Tibial nerve (tissue), 4 donors: ENCODE data around the gene RPL28. TPM values are rescaled to one million over a fixed set of nuclear protein-coding genes. Genes with fewer than 3 reads are reported as not detected.

ENCODE experiments used
- DNase-seq, 2 donors: peaks; one replicate each; pipeline ENCODE4 v3.0.0-alpha.2; 2019; ENCODE audit warnings: low spot score in 2 of 2
- H3K27ac ChIP-seq, 4 donors: fragments of 200-600 bp; sonication (generic) in 3 of 4; one replicate each; pipeline ENCODE4 v1.5.1; 2017 to 2019; ENCODE audit warnings: mild to moderate bottlenecking in 1 of 4
- H3K27me3 ChIP-seq, 2 donors: fragments of 200-600 bp; sonication (generic) in 1 of 2; one replicate each; pipeline versions ENCODE4 v1.5.1 to v1.6.0; 2017 to 2019
- H3K36me3 ChIP-seq, 3 donors: fragments of 200-600 bp; sonication (generic); one replicate each; pipeline ENCODE4 v1.5.1; 2018 to 2019
- H3K4me1 ChIP-seq, 4 donors: fragments of 200-600 bp; sonication (generic) in 3 of 4; one replicate each; pipeline ENCODE4 v1.5.1; 2017 to 2019
- H3K4me3 ChIP-seq, 4 donors: fragments of 200-600 bp; sonication (generic) in 3 of 4; one replicate each; pipeline ENCODE4 v1.5.1; 2017 to 2019; ENCODE audit warnings: mild to moderate bottlenecking in 1 of 4, moderate library complexity in 1 of 4
- H3K9me3 ChIP-seq, 4 donors: fragments of 200-600 bp; sonication (generic) in 3 of 4; one replicate each; pipeline ENCODE4 v1.5.1; 2017 to 2019
- EP300 ChIP-seq, 2 donors: sonication (generic); formaldehyde crosslinking; IDR thresholded peaks; one replicate each; pipeline ENCODE4 v1.6.1; 2017; ENCODE audit warnings: antibody characterized with exemption in 2 of 2, mild to moderate bottlenecking in 1 of 2
- POLR2A ChIP-seq, 2 donors: fragments of 450-650 bp; IDR thresholded peaks; one replicate each; pipeline ENCODE4 v1.6.1; 2017; ENCODE audit warnings: antibody characterized with exemption in 2 of 2, mild to moderate bottlenecking in 2 of 2, moderate library complexity in 2 of 2
- WGBS, 2 donors: methylation state at CpG; one replicate each; pipeline ENCODE4 v1.1.5; 2018; 5-methylcytosine and 5-hydroxymethylcytosine counted together
- total RNA-seq, 4 donors: library from RNA; depleted of rRNA; stranded (reverse); fragments of >200 nt; gene quantifications; one replicate each; pipeline ENCODE4 v1.1.0, GENCODE V29; 2016
- TF ChIP-seq, protein P1 (sequence below), 5 experiments: fragments of 200-600 bp in 3 of 5; fragments of 450-650 bp in 2 of 5; sonication (generic) in 3 of 5; IDR thresholded peaks; one replicate each; pipeline ENCODE4 v1.5.1; 2016 to 2019; ENCODE audit warnings: antibody characterized with exemption in 5 of 5, mild to moderate bottlenecking in 3 of 5, moderate library complexity in 2 of 5

The RPL28 gene
- total RNA-seq, 4 donors from 2014 or later = 266 to 574 (median 354) TPM

DNA sequence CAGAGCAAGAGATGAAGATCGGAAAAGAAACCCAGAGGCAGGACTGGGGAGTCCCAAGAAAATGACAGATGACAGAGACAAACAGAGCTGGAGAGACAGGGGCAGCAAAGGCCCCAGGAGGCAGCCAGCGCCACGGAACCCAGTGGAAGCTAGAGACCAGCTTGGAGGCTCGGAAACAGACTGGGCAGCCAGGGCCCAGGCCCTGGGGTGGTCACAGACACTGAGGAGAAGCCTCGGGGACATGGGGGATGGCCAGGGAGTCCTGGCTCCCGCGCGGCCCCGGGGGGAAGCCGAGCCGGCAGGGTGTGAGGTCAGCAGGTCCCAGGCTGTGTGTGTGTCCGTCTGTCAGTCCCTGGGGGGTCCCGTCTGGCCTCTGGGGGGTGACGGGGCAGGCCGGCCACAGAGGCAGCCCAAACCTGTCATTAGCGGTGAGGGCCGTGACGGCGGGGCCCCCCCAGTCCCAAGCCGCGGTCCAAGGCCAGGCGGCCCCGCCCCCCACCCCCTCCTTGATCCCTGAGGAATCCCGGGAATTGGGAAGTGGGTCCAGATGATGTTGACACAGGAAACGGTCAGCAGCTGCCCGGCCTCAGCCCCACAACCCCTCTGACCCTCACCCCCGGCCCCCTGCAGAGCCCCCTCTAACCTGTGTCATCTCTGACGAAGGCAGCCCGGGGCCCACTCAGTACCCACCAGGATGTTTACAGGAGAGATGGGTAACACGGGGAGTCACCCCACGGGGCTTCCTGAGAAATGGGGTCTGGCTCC lies 11.6 kb upstream of the RPL28 start:
- peaks cover 7 to 90% of the 10 kb centered on the region in 2 donors for H3K27me3 ChIP-seq
- TF ChIP-seq POLR2A (IDR thresholded peaks at IDR 0.05) = no peak
- no peak for TF ChIP-seq EP300 (IDR thresholded peaks at IDR 0.05)
- TF ChIP-seq, protein P1, sequence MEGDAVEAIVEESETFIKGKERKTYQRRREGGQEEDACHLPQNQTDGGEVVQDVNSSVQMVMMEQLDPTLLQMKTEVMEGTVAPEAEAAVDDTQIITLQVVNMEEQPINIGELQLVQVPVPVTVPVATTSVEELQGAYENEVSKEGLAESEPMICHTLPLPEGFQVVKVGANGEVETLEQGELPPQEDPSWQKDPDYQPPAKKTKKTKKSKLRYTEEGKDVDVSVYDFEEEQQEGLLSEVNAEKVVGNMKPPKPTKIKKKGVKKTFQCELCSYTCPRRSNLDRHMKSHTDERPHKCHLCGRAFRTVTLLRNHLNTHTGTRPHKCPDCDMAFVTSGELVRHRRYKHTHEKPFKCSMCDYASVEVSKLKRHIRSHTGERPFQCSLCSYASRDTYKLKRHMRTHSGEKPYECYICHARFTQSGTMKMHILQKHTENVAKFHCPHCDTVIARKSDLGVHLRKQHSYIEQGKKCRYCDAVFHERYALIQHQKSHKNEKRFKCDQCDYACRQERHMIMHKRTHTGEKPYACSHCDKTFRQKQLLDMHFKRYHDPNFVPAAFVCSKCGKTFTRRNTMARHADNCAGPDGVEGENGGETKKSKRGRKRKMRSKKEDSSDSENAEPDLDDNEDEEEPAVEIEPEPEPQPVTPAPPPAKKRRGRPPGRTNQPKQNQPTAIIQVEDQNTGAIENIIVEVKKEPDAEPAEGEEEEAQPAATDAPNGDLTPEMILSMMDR (IDR thresholded peaks at IDR 0.05) = no peak
- DNase-seq = no peak
- WGBS, 2 donors = 22% methylated on average over 8 to 14 of the region's 31 CpGs
- peaks cover 0 to 31% (median 8%) of the 10 kb centered on the region in 4 donors for H3K4me1 ChIP-seq
- no peaks in the 10 kb centered on the region for H3K36me3 ChIP-seq
- H3K9me3 ChIP-seq = no peaks in the 10 kb centered on the region
- peak overlapping the region in 2 of 4 donors; percentile 38 to 72 for H3K27ac ChIP-seq
- peak overlapping the region in 1 of 4 donors; percentile 24 for H3K4me3 ChIP-seq

DNA sequence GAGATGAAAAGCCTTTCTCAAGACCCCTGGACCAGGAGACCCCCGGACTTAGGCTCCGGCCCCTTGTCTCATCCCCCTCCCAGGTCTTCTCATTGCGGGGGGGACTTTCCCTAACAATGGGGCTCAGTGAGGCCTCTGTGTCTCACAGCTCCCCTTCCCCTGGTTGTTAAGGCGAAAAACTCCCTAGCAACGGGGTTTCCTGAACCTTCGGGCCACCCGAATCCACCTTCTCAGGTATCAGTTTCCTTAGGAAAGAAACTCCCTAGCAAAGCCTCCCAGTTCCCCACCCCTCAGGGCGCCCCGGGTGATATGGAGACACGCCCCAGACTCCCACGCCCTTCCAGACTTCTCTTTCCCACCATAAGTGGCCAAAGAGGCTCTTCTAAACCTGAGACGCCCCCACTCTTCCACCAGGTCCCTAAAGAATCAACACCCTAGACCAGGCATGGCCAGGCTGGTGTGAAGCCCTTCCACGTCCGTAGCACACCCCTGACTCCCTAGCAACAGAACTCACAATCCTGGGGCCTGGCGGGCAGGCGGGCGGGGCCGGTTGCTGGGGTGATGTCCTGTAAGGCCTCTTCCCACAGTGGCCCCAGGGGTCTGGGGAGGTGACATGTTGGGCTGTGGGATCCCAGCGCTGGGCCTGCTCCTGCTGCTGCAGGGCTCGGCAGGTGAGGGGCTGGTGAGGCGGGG lies 9.3 kb upstream of the RPL28 start, which contains the start of gene TMEM190:
TMEM190 (plus strand) TSS at position 586 of the 693 bp plus-strand sequence; CDS start at position 614, 28 bp downstream.
- H3K9me3 ChIP-seq = no peaks in the 10 kb centered on the region
- peaks cover 0 to 18% (median 0%) of the 10 kb centered on the region in 4 donors for H3K4me1 ChIP-seq
- no peak for DNase-seq
- no peak within 1 kb of the TSS for H3K4me3 ChIP-seq
- TF ChIP-seq EP300 (IDR thresholded peaks at IDR 0.05) (no peak), POLR2A (IDR thresholded peaks at IDR 0.05) (no peak)
- TF ChIP-seq, protein P1 (IDR thresholded peaks at IDR 0.05) = no peak
- H3K27ac ChIP-seq = no peak within 1 kb of the TSS
- 53 to 56% methylated on average over 20 to 21 of the region's 21 CpGs for WGBS, 2 donors
- no peaks in the 10 kb centered on the region for H3K36me3 ChIP-seq
- peaks cover 3 to 69% of the 10 kb centered on the region in 2 donors for H3K27me3 ChIP-seq

DNA sequence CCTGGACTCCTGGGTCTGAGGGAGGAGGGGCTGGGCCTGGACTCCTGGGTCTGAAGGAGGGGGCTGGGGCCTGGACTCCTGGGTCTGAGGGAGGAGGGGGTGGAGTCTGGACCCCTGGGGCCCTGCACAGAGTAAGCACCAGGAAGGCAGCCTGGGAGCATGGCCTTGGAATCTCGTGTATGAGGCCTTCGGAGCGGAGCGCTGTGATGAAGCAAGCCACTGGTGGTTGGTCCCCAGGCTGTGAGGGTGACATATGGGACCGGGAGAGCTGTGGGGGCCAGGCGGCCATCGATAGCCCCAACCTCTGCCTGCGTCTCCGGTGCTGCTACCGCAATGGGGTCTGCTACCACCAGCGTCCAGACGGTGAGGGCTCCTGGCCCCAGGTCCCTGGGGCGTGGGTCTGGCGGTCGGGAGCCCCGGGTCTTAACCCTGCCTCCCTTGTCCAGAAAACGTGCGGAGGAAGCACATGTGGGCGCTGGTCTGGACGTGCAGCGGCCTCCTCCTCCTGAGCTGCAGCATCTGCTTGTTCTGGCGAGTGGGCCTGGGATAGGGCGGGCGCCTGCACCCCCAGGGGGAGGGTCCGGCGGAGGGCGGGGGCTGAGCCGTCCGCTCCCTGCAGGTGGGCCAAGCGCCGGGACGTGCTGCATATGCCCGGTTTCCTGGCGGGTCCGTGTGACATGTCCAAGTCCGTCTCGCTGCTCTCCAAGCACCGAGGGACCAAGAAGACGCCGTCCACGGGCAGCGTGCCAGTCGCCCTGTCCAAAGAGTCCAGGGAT lies 8.2 kb upstream of the RPL28 start:
- no peaks in the 10 kb centered on the region for H3K36me3 ChIP-seq
- TF ChIP-seq, protein P1 (IDR thresholded peaks at IDR 0.05) = no peak
- TF ChIP-seq POLR2A (IDR thresholded peaks at IDR 0.05) (no peak), EP300 (IDR thresholded peaks at IDR 0.05) (no peak)

DNA sequence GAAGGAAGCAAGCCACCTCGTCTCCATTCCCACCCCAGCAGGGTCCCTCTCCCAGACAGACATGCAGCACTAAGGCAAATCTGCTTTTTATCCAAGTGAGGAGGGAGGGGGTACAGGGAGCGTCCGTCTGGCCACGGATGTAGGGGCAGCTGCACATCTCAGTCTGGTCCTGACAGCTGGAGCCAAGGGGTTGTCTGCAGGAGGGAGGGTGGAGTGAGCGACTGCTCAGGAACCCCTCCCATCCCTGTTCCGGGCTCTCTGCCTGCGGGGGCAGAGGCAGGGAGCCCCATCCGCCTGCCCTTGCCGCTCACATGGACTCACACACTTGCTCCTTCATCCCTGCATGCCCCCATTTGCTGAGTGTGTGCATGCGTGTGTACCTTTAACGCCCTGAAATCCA lies 6.6 kb upstream of the RPL28 start:
- Histone ChIP-seq H3K4me3 (no peak overlapping the region), H3K27ac (no peak overlapping the region), H3K9me3 (no peaks in the 10 kb centered on the region), H3K36me3 (no peaks in the 10 kb centered on the region), H3K4me1 (peaks cover 0 to 21% (median 3%) of the 10 kb centered on the region in 4 donors), H3K27me3 (peaks cover 3 to 42% of the 10 kb centered on the region in 2 donors)
- WGBS, 2 donors = 63 to 69% methylated on average over 11 of the region's 11 CpGs
- no peak for DNase-seq
- TF ChIP-seq POLR2A (IDR thresholded peaks at IDR 0.05) (no peak), EP300 (IDR thresholded peaks at IDR 0.05) (no peak)
- TF ChIP-seq, protein P1 (IDR thresholded peaks at IDR 0.05) = no peak

More for the DNA sequence above, 8.2 kb upstream of the RPL28 start:
- 10 to 11% methylated on average over 27 to 36 of the region's 43 CpGs for WGBS, 2 donors
- DNase-seq = no peak
- H3K27ac ChIP-seq = no peak overlapping the region
- H3K4me3 ChIP-seq = no peak overlapping the region
- peaks cover 0 to 18% (median 0%) of the 10 kb centered on the region in 4 donors for H3K4me1 ChIP-seq
- no peaks in the 10 kb centered on the region for H3K9me3 ChIP-seq
- peaks cover 3 to 58% of the 10 kb centered on the region in 2 donors for H3K27me3 ChIP-seq
